Bronchus fibroblast of lung (primary cell): ENCODE measurements around the gene SNX12. TPM values are rescaled to one million over a fixed set of nuclear protein-coding genes. Genes with fewer than 3 reads are reported as not detected.

Experiments
- total RNA-seq: library from RNA; depleted of rRNA; stranded (reverse); fragments of >200 nt; gene quantifications from 2 replicates; pipeline ENCODE4 v1.2.3, GENCODE V29; 2015

Gene SNX12
- 38.5 and 39.7 TPM in 2 replicates for total RNA-seq

DNA sequence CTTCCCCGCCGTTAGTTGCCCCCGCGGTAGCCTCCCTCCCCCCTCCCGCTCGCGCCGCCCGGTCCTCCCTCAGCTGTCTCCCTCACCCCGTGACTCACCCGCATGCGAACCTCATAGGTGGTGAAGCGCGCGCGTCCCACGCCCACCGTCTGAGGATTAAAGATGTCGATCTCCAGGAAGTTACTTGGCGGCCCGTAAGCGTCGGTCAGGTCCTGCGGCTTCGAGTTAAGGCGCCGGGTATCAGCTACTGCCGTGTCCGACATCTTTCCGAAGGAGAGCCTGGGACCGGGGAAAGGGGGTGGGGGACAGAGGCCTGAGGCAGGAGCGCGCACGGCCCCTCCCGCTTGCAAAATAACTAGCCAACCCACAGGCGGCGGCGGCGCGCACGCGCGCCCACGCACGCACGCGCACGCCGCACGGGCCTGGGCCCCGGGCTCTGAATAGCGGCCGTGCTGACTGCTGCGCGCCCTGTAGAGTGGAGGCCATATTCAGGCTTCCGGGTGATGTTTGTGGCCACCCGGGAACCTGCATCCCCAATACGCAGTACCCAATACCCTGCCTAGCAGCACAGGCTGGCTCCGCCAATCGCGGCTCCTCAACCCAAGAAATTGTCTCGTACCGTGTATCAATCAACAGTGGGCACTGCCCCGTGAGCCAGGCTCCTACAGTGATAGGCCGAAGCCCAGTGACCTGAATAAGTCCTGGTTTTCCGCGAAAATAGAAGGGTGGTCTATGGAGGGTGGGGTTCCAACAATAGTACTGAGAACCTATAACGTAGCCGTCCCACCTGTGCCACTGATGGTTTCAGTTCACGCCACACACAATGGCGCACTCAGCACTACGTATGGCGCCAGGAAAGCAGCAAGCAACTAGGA lies at the start of gene SNX12:
SNX12 (minus strand) TSS at position 291 of the 875 bp plus-strand sequence; CDS start at position 263, 28 bp downstream.

DNA sequence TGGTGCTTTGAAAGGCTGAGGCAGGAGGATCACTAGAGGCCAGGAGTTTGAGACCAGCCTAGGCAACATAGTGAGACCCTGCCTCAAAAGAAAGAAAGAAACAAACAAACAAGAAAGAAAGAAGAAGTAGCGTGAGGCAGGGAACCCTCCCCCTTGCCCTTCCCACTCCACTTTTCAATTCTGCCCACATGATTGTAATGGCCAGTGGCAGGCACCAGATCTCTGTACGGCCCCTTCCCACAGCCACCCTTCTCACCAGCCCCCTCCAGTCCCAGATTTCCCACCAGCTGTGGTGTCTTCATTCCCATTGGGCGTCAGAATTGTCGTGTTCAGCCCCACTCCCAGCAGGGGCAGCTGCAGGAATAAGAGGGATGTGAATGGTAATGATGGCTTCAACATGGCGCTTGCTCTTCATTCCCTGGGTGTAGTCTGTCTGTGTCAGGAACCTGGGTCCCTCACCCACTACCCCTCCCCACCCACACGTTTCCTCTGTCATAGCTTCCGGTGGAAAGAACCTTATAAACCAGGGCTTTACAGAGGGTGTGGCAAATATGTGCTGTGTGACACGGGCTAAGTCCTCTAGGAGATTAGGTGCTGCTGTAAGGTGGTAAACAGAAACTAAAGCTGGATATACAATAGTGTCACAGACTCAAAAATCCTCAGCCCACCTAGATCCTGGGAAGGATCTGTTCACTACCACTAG lies 43.2 kb upstream of the SNX12 start, which contains the start of gene IL2RG:
IL2RG (minus strand) TSS at position 437 of the 703 bp plus-strand sequence; CDS start at position 399, 38 bp downstream.

DNA sequence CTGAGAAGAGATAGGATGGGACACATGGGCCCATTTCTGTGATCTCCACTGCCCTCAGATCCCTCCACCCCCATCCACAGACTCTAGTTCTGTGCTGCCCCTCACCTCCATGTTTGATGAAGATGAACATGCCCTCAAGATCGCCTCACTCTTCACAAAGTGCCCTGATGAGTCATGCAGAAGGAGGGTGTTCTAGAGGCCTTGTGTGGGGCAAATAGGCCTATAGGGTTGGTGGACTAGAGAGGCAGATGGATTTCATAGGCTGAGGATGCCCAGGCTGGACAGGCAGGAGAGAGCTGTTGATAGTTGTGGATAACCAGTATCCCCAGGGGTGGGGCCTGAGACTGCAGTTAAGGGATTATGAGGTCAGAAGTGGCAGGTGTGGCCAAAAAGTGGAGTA lies 38.3 kb upstream of the SNX12 start, which contains the start of gene CXorf65:
CXorf65 (minus strand) TSS at position 314 of the 400 bp plus-strand sequence; CDS start at position 130, 184 bp downstream.

DNA sequence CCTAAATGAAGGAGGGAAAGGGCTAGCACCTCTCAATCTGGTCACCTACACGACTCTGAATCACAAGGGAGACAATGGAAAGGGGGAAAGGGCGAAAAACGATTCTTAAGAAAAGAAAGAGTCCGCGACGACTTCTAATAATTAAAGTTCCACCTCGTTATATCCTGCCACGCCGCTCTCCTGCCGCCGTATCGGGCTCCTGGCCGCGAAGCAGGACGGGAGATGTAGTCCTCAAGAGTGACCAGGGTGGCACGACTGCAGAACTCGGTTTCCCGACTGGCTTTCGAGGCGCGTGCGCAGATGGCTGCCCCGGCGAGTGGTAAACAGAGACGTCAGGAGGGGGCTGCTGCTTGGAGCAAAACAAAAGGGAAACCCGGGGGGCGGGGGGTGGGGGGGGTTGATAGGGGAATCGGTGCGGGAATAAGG lies 27.4 kb upstream of the SNX12 start, which contains the start of gene FOXO4:
FOXO4 (plus strand) TSS at position 297 of the 426 bp plus-strand sequence. CDS start 678 bp downstream, outside the sequence.

Other genes starting within 250 kb of the SNX12 start
- not detected in 2 replicates for gene TEX11, start 159.6 kb downstream of the SNX12 start, total RNA-seq
- gene SLC7A3, start 137.2 kb downstream of the SNX12 start, total RNA-seq = 0.15 and 0.50 TPM in 2 replicates
- 2.4 and 2.9 TPM in 2 replicates for gene FOXO4, start 27.5 kb upstream of the SNX12 start, total RNA-seq
- gene CXorf65, start 38.4 kb upstream of the SNX12 start, total RNA-seq = not detected in 2 replicates
- not detected in 2 replicates for gene IL2RG, start 43.2 kb upstream of the SNX12 start, total RNA-seq
- gene MED12, start 50.3 kb upstream of the SNX12 start, total RNA-seq = 14.4 and 15.8 TPM in 2 replicates
- 1.2 and 1.5 TPM in 2 replicates for gene NLGN3, start 76.5 kb upstream of the SNX12 start, total RNA-seq
- gene GJB1, start 154.9 kb upstream of the SNX12 start, total RNA-seq = not detected in 2 replicates
- 13.6 and 15.3 TPM in 2 replicates for gene ZMYM3, start 185.8 kb upstream of the SNX12 start, total RNA-seq
- gene NONO, start 215.3 kb upstream of the SNX12 start, total RNA-seq = 333 and 336 TPM in 2 replicates
- 0.30 and 3.4 TPM in 2 replicates for gene ITGB1BP2, start 233.4 kb upstream of the SNX12 start, total RNA-seq